WTC11 (cell line): ENCODE results near the gene TRIM25. TPM values are rescaled to one million over a fixed set of nuclear protein-coding genes. Genes with fewer than 3 reads are reported as not detected.

Experiments
- ATAC-seq: fragments of 200-7000 bp; cut with Tn5 transposase; 2 replicates; pipeline ENCODE4 v1.10.0; 2021; ENCODE audit warnings: mild to moderate bottlenecking, moderate library complexity
- CTCF ChIA-PET: fragments of 300-600 bp; sonication (Branson Sonifier 250); formaldehyde crosslinking; loops from one replicate; lab custom pipeline; 2021; ENCODE audit warnings: antibody characterized with exemption; lab: Charles Lee
- POLR2A ChIA-PET: fragments of 350-600 bp; sonication (Branson Sonifier 250); formaldehyde crosslinking; loops from one replicate; lab custom pipeline; 2021; ENCODE audit warnings: antibody characterized with exemption; lab: Charles Lee
- DNase-seq: peaks from one replicate; pipeline ENCODE4 v3.0.0; 2021; ENCODE audit warnings: low spot score
- H3K27ac Mint-ChIP-seq: 2 replicates; pipeline ENCODE4 v1.8.0; 2021; ENCODE audit warnings: mixed read lengths
- H3K27me3 Mint-ChIP-seq: 2 replicates; pipeline ENCODE4 v1.8.0; 2021; ENCODE audit warnings: low read depth, mild to moderate bottlenecking, moderate library complexity, mixed read lengths
- H3K36me3 Mint-ChIP-seq: 2 replicates; pipeline ENCODE4 v1.8.0; 2021; ENCODE audit warnings: mixed read lengths
- H3K4me1 Mint-ChIP-seq: 2 replicates; pipeline ENCODE4 v1.8.0; 2022; ENCODE audit warnings: mixed read lengths
- H3K4me3 Mint-ChIP-seq: 2 replicates; pipeline ENCODE4 v1.8.0; 2021; ENCODE audit warnings: mild to moderate bottlenecking, moderate library complexity, mixed read lengths
- H3K9me3 Mint-ChIP-seq: 2 replicates; pipeline ENCODE4 v1.8.0; 2021; ENCODE audit warnings: mixed read lengths
- CBFB ChIP-seq: sonication (generic); formaldehyde crosslinking; IDR thresholded peaks from 2 replicates; pipeline ENCODE4 v1.8.1; 2022; ENCODE audit warnings: mild to moderate bottlenecking, low read depth, missing genetic modification reagents
- EMX1 ChIP-seq: fragments of 250-450 bp; sonication (Bioruptor Pico); IDR thresholded peaks from 2 replicates; pipeline ENCODE4 v1.8.0; 2021; ENCODE audit warnings: mild to moderate bottlenecking
- GABPB1 ChIP-seq: sonication (generic); formaldehyde crosslinking; IDR thresholded peaks from 2 replicates; pipeline ENCODE4 v1.8.1; 2023; ENCODE audit warnings: mild to moderate bottlenecking, missing genetic modification reagents
- JUN ChIP-seq: sonication (generic); formaldehyde crosslinking; IDR thresholded peaks from 2 replicates; pipeline ENCODE4 v1.8.0; 2023; ENCODE audit warnings: mild to moderate bottlenecking, missing genetic modification reagents
- KAT7 ChIP-seq: sonication (generic); formaldehyde crosslinking; IDR thresholded peaks from 2 replicates; pipeline ENCODE4 v1.8.1; 2023; ENCODE audit warnings: missing genetic modification reagents, mild to moderate bottlenecking, borderline replicate concordance
- RELA ChIP-seq: sonication (generic); formaldehyde crosslinking; IDR thresholded peaks from 2 replicates; pipeline ENCODE4 v1.8.1; 2022; ENCODE audit warnings: missing genetic modification reagents, mild to moderate bottlenecking, borderline replicate concordance
- SMAD3 ChIP-seq: sonication (generic); formaldehyde crosslinking; IDR thresholded peaks from 2 replicates; pipeline ENCODE4 v1.8.0; 2022; ENCODE audit warnings: missing genetic modification reagents, mild to moderate bottlenecking, borderline replicate concordance
- TP53 ChIP-seq: sonication (generic); formaldehyde crosslinking; IDR thresholded peaks from 2 replicates; pipeline ENCODE4 v1.8.1; 2023; ENCODE audit warnings: mild to moderate bottlenecking, missing genetic modification reagents
- ZNF416 ChIP-seq: fragments of 250-450 bp; sonication (Bioruptor Pico); IDR thresholded peaks from 2 replicates; pipeline ENCODE4 v1.9.0; 2021; ENCODE audit warnings: mild to moderate bottlenecking, inconsistent platforms
- ZNF671 ChIP-seq: fragments of 250-450 bp; sonication (Bioruptor Pico); IDR thresholded peaks from 2 replicates; pipeline ENCODE4 v1.8.0; 2021; ENCODE audit warnings: mild to moderate bottlenecking
- total RNA-seq: library from RNA; stranded (reverse); gene quantifications from 3 replicates; pipeline ENCODE4 v1.2.3, GENCODE V29; 2021
- TF ChIP-seq, protein P1 (sequence below): sonication (generic); formaldehyde crosslinking; IDR thresholded peaks from 2 replicates; pipeline ENCODE4 v1.8.0; 2022; ENCODE audit warnings: mild to moderate bottlenecking, missing genetic modification reagents
- TF ChIP-seq, protein P2 (sequence below): sonication (generic); formaldehyde crosslinking; IDR thresholded peaks from 2 replicates; pipeline ENCODE4 v1.8.1; 2022; ENCODE audit warnings: low read depth, missing genetic modification reagents, borderline replicate concordance
- TF ChIP-seq, protein P3 (sequence below): sonication (generic); formaldehyde crosslinking; conservative IDR thresholded peaks from 2 replicates; pipeline ENCODE4 v1.8.1; 2023; ENCODE audit warnings: mild to moderate bottlenecking, low read depth, missing genetic modification reagents, moderate library complexity
- TF ChIP-seq, protein P4 (sequence below): sonication (generic); formaldehyde crosslinking; IDR thresholded peaks from 2 replicates; pipeline ENCODE4 v1.8.0; 2023; ENCODE audit warnings: missing genetic modification reagents
- TF ChIP-seq, protein P5 (sequence below): sonication (generic); formaldehyde crosslinking; IDR thresholded peaks from 2 replicates; pipeline ENCODE4 v1.8.1; 2022; ENCODE audit warnings: low read depth, mild to moderate bottlenecking, moderate library complexity, missing genetic modification reagents, borderline replicate concordance
- TF ChIP-seq, protein P6 (sequence below): sonication (generic); formaldehyde crosslinking; IDR thresholded peaks from 2 replicates; pipeline ENCODE4 v1.8.1; 2022; ENCODE audit warnings: mild to moderate bottlenecking, moderate library complexity, missing genetic modification reagents

The TRIM25 gene
- total RNA-seq, 1 experiment from 2014 or later: 49.0 TPM

DNA sequence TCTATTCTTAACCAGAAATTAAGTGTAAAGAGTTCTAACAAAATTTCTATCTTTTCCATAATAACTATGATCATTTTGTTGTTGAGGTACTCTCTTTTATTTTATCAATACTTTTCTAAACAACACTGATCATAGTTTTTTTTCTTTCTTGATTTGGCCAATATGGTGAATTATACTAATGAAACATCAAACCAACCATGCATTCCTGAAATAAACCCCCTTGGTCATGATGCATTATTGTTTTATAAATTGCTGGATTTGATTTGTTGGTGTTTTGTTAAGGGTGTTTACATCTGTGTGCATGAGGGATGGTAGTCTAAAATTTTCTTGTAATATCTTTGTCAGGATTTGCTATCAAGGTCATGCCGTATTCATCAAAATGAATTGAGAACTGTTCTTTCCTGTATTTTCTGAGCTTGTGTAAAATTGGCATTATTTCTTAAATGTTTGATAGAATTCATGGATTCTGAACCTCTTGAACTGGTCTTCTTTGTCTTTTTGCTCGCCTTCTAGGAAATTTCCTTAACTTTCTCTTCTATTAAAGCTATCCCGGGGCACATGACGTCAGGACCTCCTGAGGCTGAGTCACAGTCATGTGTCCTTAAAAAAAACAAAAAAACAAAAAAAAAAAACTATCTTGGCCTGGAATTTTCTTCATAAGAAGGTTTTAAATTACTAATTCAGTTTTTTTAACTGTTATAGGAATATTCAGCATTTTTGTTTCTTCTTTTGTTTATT, 3.9 kb upstream of the TRIM25 start (continued):
- TF ChIP-seq SMAD3 (CRISPR knock-in tag) (no peak), TP53 (CRISPR knock-in tag) (no peak), EMX1 (CRISPR knock-in tag) (no peak), CBFB (CRISPR knock-in tag) (no peak), RELA (no peak), JUN (CRISPR knock-in tag) (no peak), ZNF416 (CRISPR knock-in tag) (no peak)
- TF ChIP-seq, protein P1, sequence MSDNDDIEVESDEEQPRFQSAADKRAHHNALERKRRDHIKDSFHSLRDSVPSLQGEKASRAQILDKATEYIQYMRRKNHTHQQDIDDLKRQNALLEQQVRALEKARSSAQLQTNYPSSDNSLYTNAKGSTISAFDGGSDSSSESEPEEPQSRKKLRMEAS (CRISPR knock-in tag): no peak
- TF ChIP-seq, protein P2, sequence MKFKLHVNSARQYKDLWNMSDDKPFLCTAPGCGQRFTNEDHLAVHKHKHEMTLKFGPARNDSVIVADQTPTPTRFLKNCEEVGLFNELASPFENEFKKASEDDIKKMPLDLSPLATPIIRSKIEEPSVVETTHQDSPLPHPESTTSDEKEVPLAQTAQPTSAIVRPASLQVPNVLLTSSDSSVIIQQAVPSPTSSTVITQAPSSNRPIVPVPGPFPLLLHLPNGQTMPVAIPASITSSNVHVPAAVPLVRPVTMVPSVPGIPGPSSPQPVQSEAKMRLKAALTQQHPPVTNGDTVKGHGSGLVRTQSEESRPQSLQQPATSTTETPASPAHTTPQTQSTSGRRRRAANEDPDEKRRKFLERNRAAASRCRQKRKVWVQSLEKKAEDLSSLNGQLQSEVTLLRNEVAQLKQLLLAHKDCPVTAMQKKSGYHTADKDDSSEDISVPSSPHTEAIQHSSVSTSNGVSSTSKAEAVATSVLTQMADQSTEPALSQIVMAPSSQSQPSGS (CRISPR knock-in tag): no peak
- TF ChIP-seq, protein P3, sequence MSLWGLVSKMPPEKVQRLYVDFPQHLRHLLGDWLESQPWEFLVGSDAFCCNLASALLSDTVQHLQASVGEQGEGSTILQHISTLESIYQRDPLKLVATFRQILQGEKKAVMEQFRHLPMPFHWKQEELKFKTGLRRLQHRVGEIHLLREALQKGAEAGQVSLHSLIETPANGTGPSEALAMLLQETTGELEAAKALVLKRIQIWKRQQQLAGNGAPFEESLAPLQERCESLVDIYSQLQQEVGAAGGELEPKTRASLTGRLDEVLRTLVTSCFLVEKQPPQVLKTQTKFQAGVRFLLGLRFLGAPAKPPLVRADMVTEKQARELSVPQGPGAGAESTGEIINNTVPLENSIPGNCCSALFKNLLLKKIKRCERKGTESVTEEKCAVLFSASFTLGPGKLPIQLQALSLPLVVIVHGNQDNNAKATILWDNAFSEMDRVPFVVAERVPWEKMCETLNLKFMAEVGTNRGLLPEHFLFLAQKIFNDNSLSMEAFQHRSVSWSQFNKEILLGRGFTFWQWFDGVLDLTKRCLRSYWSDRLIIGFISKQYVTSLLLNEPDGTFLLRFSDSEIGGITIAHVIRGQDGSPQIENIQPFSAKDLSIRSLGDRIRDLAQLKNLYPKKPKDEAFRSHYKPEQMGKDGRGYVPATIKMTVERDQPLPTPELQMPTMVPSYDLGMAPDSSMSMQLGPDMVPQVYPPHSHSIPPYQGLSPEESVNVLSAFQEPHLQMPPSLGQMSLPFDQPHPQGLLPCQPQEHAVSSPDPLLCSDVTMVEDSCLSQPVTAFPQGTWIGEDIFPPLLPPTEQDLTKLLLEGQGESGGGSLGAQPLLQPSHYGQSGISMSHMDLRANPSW (CRISPR knock-in tag): no peak
- TF ChIP-seq, protein P4, sequence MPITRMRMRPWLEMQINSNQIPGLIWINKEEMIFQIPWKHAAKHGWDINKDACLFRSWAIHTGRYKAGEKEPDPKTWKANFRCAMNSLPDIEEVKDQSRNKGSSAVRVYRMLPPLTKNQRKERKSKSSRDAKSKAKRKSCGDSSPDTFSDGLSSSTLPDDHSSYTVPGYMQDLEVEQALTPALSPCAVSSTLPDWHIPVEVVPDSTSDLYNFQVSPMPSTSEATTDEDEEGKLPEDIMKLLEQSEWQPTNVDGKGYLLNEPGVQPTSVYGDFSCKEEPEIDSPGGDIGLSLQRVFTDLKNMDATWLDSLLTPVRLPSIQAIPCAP (CRISPR knock-in tag): no peak

DNA sequence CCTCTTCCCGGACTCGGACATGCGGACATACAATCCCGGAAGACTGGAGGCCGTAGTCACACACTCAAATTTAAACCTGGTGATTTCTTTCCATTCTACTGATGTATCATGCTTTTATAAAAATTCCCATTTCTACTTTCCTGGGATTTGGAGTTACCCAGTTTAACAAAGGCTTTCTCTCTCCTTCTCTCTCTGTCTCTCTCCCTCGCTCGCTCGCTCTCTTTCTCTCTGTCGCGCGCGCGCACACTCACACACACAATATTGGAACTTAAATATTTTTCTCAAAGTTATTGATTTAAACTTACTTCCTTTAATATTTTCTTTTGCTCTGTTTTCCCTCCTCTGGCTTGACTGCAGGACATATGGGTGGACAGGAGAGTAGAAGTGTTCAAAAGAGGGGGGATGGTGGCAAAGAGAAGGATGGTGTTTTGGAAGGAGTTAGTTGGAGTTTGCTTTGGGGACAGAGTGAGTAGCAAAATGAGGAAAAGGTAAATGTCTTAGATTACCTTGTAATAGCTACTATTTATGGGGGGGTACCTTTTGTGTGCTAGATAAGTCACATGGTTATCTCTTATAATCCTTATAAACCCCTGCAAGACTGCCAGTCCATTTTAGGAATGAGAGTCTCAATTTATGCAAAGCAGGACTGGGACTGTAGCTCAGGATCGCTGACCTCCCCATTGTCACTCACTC, 878 bp upstream of the TRIM25 start:
- Mint-ChIP-seq H3K27me3 (peaks cover 20% of the 10 kb centered on the region), H3K9me3 (peaks cover 15% of the 10 kb centered on the region), H3K4me1 (peaks cover 18% of the 10 kb centered on the region), H3K27ac (peak overlapping the region; percentile 2; the same call in 1 of the 2 replicates), H3K36me3 (peaks cover 7% of the 10 kb centered on the region), H3K4me3 (peak overlapping the region; percentile 88)
- ATAC-seq (no peak), DNase-seq (no peak)
- POLR2A ChIA-PET: interaction anchor here (0.6 to 1.2 kb wide), 5 partner anchors 9 to 258 kb away, joined by 3 to 5 read pairs (median 3); partner anchors contain the start of gene SCPEP1
- TF ChIP-seq JUN (CRISPR knock-in tag) (no peak), GABPB1 (CRISPR knock-in tag) (no peak), ZNF671 (CRISPR knock-in tag) (no peak), KAT7 (no peak)
- TF ChIP-seq, protein P5, sequence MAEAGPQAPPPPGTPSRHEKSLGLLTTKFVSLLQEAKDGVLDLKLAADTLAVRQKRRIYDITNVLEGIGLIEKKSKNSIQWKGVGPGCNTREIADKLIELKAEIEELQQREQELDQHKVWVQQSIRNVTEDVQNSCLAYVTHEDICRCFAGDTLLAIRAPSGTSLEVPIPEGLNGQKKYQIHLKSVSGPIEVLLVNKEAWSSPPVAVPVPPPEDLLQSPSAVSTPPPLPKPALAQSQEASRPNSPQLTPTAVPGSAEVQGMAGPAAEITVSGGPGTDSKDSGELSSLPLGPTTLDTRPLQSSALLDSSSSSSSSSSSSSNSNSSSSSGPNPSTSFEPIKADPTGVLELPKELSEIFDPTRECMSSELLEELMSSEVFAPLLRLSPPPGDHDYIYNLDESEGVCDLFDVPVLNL: no peak
- TF ChIP-seq, protein P6, sequence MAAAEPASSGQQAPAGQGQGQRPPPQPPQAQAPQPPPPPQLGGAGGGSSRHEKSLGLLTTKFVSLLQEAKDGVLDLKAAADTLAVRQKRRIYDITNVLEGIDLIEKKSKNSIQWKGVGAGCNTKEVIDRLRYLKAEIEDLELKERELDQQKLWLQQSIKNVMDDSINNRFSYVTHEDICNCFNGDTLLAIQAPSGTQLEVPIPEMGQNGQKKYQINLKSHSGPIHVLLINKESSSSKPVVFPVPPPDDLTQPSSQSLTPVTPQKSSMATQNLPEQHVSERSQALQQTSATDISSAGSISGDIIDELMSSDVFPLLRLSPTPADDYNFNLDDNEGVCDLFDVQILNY: no peak
- CTCF ChIA-PET: interaction anchor here (0.7 to 2.3 kb wide), 6 partner anchors 20 to 869 kb away, joined by 3 to 9 read pairs (median 4); no protein-coding TSS in a partner anchor
